GM12892 (cell line): ENCODE results near the gene ZFHX3.

Experiments
- POLR2A ChIP-seq: IDR thresholded peaks from 2 replicates; pipeline ENCODE4 v1.6.1; 2011; ENCODE audit warnings: low read depth, low read length, control low read depth
- POLR2AphosphoS5 ChIP-seq: IDR thresholded peaks from 2 replicates; pipeline ENCODE4 v1.6.1; 2011; ENCODE audit warnings: low read depth, low read length, control low read depth

GRCh38 chr16:72991644-72992043 is 56.3 kb downstream of the ZFHX3 start:
- no peak for TF ChIP-seq POLR2A
- TF ChIP-seq POLR2AphosphoS5 = no peak
